ENCODE results near the gene HOXD3. TPM values are rescaled to one million over a fixed set of nuclear protein-coding genes. Genes with fewer than 3 reads are reported as not detected.

The HOXD3 gene
- total RNA-seq, 4 donors from 2014 or later: 0.36 to 1.7 (median 0.64) TPM; not detected in 1

- ATAC-seq: no peak
- in situ Hi-C loops (cut with MboI; ENCODE audit: low sequenced_read_pairs in 4 of 4) (no loop called here), intact Hi-C loops (cut with DNase I; ENCODE audit: low total_unique reads) (no loop called here)
- no peaks in the 10 kb centered on the region for H3K9me3 ChIP-seq
- H3K27ac ChIP-seq: no peak overlapping the region
- no peaks in the 10 kb centered on the region for H3K36me3 ChIP-seq
- H3K4me3 ChIP-seq: no peak overlapping the region
- H3K27me3 ChIP-seq: no peaks in the 10 kb centered on the region
- H3K4me1 ChIP-seq: no peaks in the 10 kb centered on the region
- TF ChIP-seq POLR2A (IDR thresholded peaks at IDR 0.05) (no peak), CTCF (IDR thresholded peaks at IDR 0.05 in 4 of 5, conservative IDR thresholded peaks at IDR 0.05 in 1 of 5) (no peak)
- no peak for DNase-seq
These were observed 56.3 kb downstream of the HOXD3 start for GRCh38 chr2:176213406-176213805.

MicroRNAs within 50 kb of the gene (microRNA counts, 767-probe panel; counts per million panel counts)
- microRNA hsa-miR-10b-5p: 5,552 to 5,909 counts per million in 2 donors

Small RNAs within 50 kb of the gene (microRNA-seq; reads per million reads assigned to microRNA genes)
- gene MIR10B (ENCODE audit: borderline replicate concordance in 2 of 2): 12,728 to 17,615 reads per million in 2 donors

Other genes with a start within 250 kb of the HOXD3 start
- 10 to 100 TPM; 23.0 to 84.4 (median 50.1) TPM for gene LNPK, start 155.0 kb upstream of the HOXD3 start, total RNA-seq
- not detected for gene EVX2, start 73.3 kb upstream of the HOXD3 start, total RNA-seq
- gene HOXD13, start 64.6 kb upstream of the HOXD3 start, total RNA-seq: not detected
- not detected for gene HOXD12, start 57.5 kb upstream of the HOXD3 start, total RNA-seq
- under 1 TPM in 1 of 4 donors, not detected in 3; 0.24 TPM for gene HOXD11, start 50.0 kb upstream of the HOXD3 start, total RNA-seq
- gene HOXD10, start 40.5 kb upstream of the HOXD3 start, total RNA-seq: under 1 TPM in 1 of 4 donors, not detected in 3; 0.15 TPM
- gene HOXD9, start 34.6 kb upstream of the HOXD3 start, total RNA-seq: 1 to 10 TPM in 2 of 4 donors, under 1 TPM in 2; 0.33 to 1.8 (median 0.78) TPM
- 10 to 100 TPM in 1 of 4 donors, 1 to 10 TPM in 3; 4.0 to 12.0 (median 7.2) TPM for gene HOXD8, start 27.6 kb upstream of the HOXD3 start, total RNA-seq
- gene HOXD4, start 5.8 kb upstream of the HOXD3 start, total RNA-seq: 1 to 10 TPM in 1 of 4 donors, under 1 TPM in 1, not detected in 2; 0.29 to 1.4 TPM
- under 1 TPM in 1 of 4 donors, not detected in 3; 0.20 TPM for gene HOXD1, start 31.4 kb downstream of the HOXD3 start, total RNA-seq
- gene MTX2, start 112.1 kb downstream of the HOXD3 start, total RNA-seq: 10 to 100 TPM; 35.8 to 43.3 (median 39.1) TPM